ENCODE results near the gene FBXW4. TPM values are rescaled to one million over a fixed set of nuclear protein-coding genes. Genes with fewer than 3 reads are reported as not detected.

FBXW4 gene
- total and polyA plus RNA-seq, 2 of the 8 experiments (the other 6 are each of a cell fraction or from before 2014, with no cell fraction given): 29.0 to 32.8 TPM

GRCh38 chr10:101601541-101601940 is 93.4 kb downstream of the FBXW4 start (continued):
- TF ChIP-seq CHD7 (IDR thresholded peaks at IDR 0.05; ENCODE audit: insufficient replicate concordance, low read length) (no peak), JUN (IDR thresholded peaks at IDR 0.05; ENCODE audit: low read depth, low read length) (no peak), KDM1A (IDR thresholded peaks at IDR 0.05; ENCODE audit: borderline replicate concordance, low read length) (no peak), CEBPB (IDR thresholded peaks at IDR 0.05; ENCODE audit: low read depth, low read length) (no peak), CHD2 (IDR thresholded peaks at IDR 0.05; ENCODE audit: low read length) (no peak), TCF12 (IDR thresholded peaks at IDR 0.05; ENCODE audit: low read depth, low read length) (no peak), TAF1 (IDR thresholded peaks at IDR 0.05; ENCODE audit: low read depth, low read length) (no peak), ZNF274 (IDR thresholded peaks at IDR 0.05; ENCODE audit: borderline replicate concordance, extremely low read depth, low read length) (no peak), GTF2F1 (IDR thresholded peaks at IDR 0.05; ENCODE audit: borderline replicate concordance, low read depth, low read length) (no peak)

All from H1 (cell line).